BE2C (cell line): ENCODE data around the gene WDSUB1.

Experiments
- DNase-seq: peaks from one replicate; pipeline ENCODE4 v3.0.0-alpha.2; 2020
- H3K27me3 ChIP-seq: fragments of 250-450 bp; sonication (Bioruptor Pico); 2 replicates; pipeline ENCODE4 v1.5.1; 2020; ENCODE audit warnings: mild to moderate bottlenecking
- H3K36me3 ChIP-seq: fragments of 250-450 bp; sonication (Bioruptor Pico); 2 replicates; pipeline ENCODE4 v1.5.1; 2020; ENCODE audit warnings: mild to moderate bottlenecking
- H3K4me1 ChIP-seq: fragments of 250-450 bp; sonication (Bioruptor Pico); 2 replicates; pipeline ENCODE4 v1.5.1; 2020
- H3K4me3 ChIP-seq: 2 replicates; pipeline ENCODE4 v1.5.1; 2011; ENCODE audit warnings: low read depth, low read length
- H3K9me3 ChIP-seq: fragments of 250-450 bp; sonication (Bioruptor Pico); 2 replicates; pipeline ENCODE4 v1.5.1; 2020
- TF ChIP-seq, protein P1 (sequence below): IDR thresholded peaks from 2 replicates; pipeline ENCODE4 v1.5.1; 2012; ENCODE audit warnings: mild to moderate bottlenecking, low read depth, low read length

Gene WDSUB1

DNA sequence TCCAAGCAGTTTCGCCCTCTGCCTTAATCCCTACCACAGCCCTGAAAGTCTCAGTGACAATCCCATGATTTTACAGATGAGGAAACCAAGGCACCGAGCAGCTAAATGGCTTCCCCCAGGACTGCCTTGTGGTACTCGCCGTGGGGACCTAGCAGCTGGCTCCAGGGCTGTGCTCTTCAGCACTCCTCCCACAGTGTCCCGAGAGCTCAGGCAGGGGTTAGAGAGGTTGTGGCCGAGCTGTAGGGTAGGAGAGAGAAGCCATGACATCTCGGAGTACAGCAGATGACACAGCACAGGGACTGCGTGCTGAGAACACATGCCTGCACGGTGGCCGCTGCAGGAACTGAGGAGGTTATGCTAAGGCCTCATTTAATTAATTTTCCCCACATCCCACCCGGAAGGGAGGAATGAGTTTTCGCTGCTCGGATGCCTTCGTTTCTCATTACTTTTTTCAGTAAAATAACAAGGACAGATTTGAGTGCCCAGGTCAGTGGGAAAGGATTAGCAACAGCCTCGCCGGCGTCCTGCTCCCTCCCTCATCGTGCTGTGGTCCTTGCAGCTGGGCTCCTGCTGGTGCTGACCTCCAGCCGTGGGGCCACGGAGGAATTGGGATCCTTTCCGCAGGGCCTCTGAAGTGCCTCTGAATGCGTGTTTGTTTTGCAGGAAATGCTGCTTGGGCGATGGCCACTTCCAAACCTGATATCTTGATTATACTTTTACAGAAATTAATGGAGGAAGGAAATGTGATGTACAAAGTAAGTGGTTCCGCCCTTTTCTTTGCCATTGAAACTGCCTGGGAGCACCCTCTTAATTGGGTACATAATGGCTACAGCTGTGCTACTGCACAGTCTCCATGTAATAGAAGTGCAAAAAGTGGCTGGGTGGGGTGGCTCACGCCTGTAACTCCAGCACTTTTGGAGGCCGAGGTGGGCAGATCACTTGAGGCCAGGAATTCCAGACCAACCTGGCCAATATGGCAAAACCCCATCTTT, 61.2 kb downstream of the WDSUB1 start:
- no peaks in the 10 kb centered on the region; the same call in 1 of the 2 replicates for H3K36me3 ChIP-seq
- H3K4me3 ChIP-seq, result no peak overlapping the region
- no peaks in the 10 kb centered on the region for H3K9me3 ChIP-seq
- H3K27me3 ChIP-seq, result no peaks in the 10 kb centered on the region
- no peak for DNase-seq
- TF ChIP-seq, protein P1, sequence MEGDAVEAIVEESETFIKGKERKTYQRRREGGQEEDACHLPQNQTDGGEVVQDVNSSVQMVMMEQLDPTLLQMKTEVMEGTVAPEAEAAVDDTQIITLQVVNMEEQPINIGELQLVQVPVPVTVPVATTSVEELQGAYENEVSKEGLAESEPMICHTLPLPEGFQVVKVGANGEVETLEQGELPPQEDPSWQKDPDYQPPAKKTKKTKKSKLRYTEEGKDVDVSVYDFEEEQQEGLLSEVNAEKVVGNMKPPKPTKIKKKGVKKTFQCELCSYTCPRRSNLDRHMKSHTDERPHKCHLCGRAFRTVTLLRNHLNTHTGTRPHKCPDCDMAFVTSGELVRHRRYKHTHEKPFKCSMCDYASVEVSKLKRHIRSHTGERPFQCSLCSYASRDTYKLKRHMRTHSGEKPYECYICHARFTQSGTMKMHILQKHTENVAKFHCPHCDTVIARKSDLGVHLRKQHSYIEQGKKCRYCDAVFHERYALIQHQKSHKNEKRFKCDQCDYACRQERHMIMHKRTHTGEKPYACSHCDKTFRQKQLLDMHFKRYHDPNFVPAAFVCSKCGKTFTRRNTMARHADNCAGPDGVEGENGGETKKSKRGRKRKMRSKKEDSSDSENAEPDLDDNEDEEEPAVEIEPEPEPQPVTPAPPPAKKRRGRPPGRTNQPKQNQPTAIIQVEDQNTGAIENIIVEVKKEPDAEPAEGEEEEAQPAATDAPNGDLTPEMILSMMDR, result no peak
- no peaks in the 10 kb centered on the region for H3K4me1 ChIP-seq

DNA sequence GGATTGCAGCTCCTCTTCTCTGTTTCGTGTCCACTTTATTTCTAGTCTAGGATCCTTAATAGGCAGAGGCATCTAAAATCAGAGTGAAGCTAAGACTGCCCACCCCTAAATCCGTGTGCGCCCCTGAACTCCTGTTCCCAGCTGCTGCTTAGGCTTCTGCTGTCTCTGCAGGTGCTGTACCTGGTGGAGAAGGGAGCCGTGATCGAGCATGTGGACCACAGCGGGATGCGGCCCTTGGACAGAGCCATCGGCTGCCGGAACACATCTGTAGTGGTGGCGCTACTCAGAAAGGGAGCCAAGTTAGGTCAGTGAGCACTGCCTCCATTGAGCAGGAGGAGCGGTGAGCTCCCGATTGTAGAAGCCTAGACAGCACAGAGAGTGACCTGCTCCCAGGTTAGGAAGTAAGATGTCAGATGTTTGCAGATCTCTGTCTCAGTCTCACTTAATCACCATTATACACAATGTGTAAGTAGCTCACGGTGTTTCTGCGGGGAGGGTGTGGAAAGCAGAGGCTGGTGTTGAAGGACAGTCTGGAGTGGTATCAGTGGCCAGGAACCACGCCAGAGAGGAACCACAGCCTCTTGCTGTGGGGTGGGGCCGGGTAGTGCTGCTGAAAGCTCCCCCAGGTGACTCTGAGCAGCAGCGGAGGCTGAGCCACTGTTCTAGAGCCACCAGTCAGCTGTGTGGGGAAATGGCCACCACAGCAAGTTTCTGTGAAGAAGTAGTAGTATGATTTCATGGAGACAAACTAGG, 62.3 kb downstream of the WDSUB1 start:
- Histone ChIP-seq H3K36me3 (peaks cover 4% of the 10 kb centered on the region; the same call in 1 of the 2 replicates), H3K9me3 (no peaks in the 10 kb centered on the region), H3K27me3 (no peaks in the 10 kb centered on the region), H3K4me1 (no peaks in the 10 kb centered on the region), H3K4me3 (no peak overlapping the region)
- TF ChIP-seq, protein P1, result no peak
- no peak for DNase-seq

DNA sequence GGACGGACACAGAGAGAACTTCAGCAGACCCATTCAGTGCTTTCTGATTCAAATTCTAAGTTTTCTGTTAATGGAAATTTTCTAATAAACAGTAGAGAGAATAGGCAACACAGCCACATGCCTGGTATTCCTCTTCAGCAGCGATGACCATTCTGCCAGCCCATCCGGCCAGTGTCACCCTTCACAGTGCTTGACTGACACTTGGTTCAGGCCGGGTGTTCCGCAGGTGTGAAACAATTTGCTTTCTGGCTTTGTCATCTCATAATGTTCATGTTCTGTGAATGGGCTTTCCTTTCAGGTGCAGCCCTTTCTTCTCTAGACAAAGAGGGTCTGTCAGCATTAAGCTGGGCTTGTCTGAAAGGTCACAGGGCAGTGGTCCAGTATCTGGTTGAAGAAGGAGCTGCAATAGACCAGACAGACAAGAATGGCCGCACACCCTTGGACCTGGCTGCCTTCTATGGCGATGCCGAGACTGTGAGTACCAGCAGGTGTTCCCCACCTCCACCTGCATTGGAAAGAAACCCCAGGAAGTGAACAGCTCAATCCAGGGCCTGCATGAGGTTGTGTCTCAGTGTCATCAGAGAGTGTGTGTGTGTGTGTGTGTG, 67.0 kb downstream of the WDSUB1 start:
- H3K9me3 ChIP-seq, result no peaks in the 10 kb centered on the region
- H3K36me3 ChIP-seq, result peaks cover 4% of the 10 kb centered on the region; the same call in 1 of the 2 replicates
- TF ChIP-seq, protein P1, result no peak
- H3K4me1 ChIP-seq, result no peaks in the 10 kb centered on the region
- no peak overlapping the region for H3K4me3 ChIP-seq
- no peak for DNase-seq
- H3K27me3 ChIP-seq, result no peaks in the 10 kb centered on the region

DNA sequence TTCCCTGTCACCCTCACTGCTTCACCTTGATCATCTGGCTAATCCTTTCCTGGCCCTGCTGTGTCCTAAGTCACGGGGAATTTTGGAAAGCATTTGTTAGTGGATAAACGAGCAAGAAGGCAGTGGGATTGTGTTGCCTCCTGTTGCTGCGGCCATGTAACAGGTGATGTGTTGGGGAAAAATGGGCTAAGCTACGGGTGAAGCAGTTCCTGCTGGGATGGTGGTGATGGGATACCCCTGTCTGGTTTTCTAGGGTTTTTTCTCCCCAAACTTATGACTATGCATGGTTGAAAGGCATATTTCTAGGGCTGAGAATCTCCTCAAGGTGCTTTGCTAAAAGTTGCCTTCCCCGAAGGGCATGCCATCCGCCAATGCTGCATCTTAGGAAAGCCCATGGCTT, 68.1 kb downstream of the WDSUB1 start:
- Histone ChIP-seq H3K4me1 (no peaks in the 10 kb centered on the region), H3K9me3 (no peaks in the 10 kb centered on the region), H3K36me3 (0 out of 2 replicates have a peak, but pooled peaks cover 4% of the 10 kb centered on the region), H3K27me3 (no peaks in the 10 kb centered on the region), H3K4me3 (no peak overlapping the region)
- TF ChIP-seq, protein P1, result no peak
- no peak for DNase-seq

DNA sequence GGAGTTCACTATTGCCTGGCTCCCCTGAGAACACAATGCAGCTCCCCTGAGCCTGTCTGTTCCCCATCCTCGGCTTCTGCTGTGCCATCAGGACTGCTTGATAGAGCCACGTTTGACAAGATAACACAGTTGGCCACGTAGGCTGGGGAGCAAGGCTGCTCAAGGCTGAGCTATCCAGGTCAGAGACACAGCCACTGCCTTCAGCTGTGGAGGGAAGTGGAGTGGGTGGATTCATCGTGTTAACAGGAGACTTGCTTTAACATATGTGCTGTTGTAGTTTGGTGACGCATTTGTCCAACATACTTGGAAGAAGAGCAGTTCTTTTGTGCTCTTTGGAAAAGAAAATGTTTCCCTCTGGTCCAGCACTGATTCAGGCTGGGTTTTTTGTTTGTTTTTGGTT, 68.8 kb downstream of the WDSUB1 start:
- Histone ChIP-seq H3K4me3 (no peak overlapping the region), H3K9me3 (no peaks in the 10 kb centered on the region), H3K27me3 (no peaks in the 10 kb centered on the region), H3K36me3 (0 out of 2 replicates have a peak, but pooled peaks cover 4% of the 10 kb centered on the region), H3K4me1 (no peaks in the 10 kb centered on the region)
- TF ChIP-seq, protein P1, result no peak
- DNase-seq, result no peak
